Adrenal gland (tissue), 5 donors: ENCODE results near the gene RAPH1.

ENCODE experiments used
- POLR2A ChIP-seq, 2 donors: fragments of 450-650 bp; IDR thresholded peaks; one replicate each; pipeline ENCODE4 v1.6.1; 2017; ENCODE audit warnings: antibody characterized with exemption in 2 of 2, mild to moderate bottlenecking in 2 of 2, moderate library complexity in 1 of 2
- TF ChIP-seq, protein P1 (sequence below), 6 experiments: fragments of 450-650 bp in 4 of 6; fragments of 200-600 bp in 2 of 6; sonication (generic) in 1 of 6; IDR thresholded peaks; 1 replicate in 5 of 6; 2 replicates in 1 of 6; pipeline versions ENCODE4 v1.5.1 to v1.8.0; 2016 to 2021; ENCODE audit warnings: antibody characterized with exemption in 6 of 6, mild to moderate bottlenecking in 2 of 6, moderate library complexity in 1 of 6
- donor health status: DM: no; HTN: no; CAD: no.

DNA sequence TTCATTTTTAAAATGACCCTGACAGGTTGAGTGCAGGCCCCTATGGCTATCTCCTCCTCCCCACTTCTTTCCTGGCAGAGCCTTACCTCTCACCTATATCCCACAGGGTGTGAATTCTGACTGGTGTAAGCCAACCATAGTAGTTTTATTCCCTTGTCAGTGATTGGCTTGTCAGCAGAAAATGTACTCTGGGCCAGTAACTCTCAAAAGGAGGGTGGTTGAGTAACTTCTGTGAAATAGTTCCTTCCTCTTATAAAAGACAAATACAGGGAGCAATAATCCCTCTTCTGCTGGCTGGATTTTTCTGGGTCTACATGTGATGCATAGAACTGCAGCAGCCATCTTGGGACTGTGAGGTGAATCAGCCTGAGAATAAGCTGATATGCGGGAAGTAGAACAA lies 83.4 kb downstream of the RAPH1 start:
- TF ChIP-seq, protein P1, sequence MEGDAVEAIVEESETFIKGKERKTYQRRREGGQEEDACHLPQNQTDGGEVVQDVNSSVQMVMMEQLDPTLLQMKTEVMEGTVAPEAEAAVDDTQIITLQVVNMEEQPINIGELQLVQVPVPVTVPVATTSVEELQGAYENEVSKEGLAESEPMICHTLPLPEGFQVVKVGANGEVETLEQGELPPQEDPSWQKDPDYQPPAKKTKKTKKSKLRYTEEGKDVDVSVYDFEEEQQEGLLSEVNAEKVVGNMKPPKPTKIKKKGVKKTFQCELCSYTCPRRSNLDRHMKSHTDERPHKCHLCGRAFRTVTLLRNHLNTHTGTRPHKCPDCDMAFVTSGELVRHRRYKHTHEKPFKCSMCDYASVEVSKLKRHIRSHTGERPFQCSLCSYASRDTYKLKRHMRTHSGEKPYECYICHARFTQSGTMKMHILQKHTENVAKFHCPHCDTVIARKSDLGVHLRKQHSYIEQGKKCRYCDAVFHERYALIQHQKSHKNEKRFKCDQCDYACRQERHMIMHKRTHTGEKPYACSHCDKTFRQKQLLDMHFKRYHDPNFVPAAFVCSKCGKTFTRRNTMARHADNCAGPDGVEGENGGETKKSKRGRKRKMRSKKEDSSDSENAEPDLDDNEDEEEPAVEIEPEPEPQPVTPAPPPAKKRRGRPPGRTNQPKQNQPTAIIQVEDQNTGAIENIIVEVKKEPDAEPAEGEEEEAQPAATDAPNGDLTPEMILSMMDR (IDR thresholded peaks at IDR 0.05): no peak
- TF ChIP-seq POLR2A (IDR thresholded peaks at IDR 0.05): no peak
